Fibroblast of lung (primary cell): Measurements from ENCODE around the gene CCNG2. TPM values are rescaled to one million over a fixed set of nuclear protein-coding genes. Genes with fewer than 3 reads are reported as not detected.

Experiments
- DNase-seq, 2 donors: peaks; one replicate each; pipeline versions ENCODE4 v3.0.0 to v3.0.0-alpha.2; 2010; ENCODE audit warnings: low read depth in 2 of 2
- H2AFZ ChIP-seq: 2 replicates; pipeline ENCODE4 v1.5.1; 2012; ENCODE audit warnings: low read length, control low read depth, inconsistent platforms
- H3K27ac ChIP-seq: 2 replicates; pipeline ENCODE4 v1.5.1; 2011; ENCODE audit warnings: low read length, control low read depth; ENCODE audit not compliant: insufficient read depth
- H3K27me3 ChIP-seq: 2 replicates; pipeline ENCODE4 v1.5.1; 2011; ENCODE audit warnings: mild to moderate bottlenecking, low read length; ENCODE audit not compliant: control insufficient read depth, insufficient read depth
- H3K36me3 ChIP-seq: 2 replicates; pipeline ENCODE4 v1.5.1; 2011; ENCODE audit warnings: low read length; ENCODE audit not compliant: control insufficient read depth, insufficient read depth
- H3K4me1 ChIP-seq: 2 replicates; pipeline ENCODE4 v1.5.1; 2011; ENCODE audit warnings: low read length; ENCODE audit not compliant: control insufficient read depth, insufficient read depth; ENCODE audit errors: extremely low read depth
- H3K4me2 ChIP-seq: 2 replicates; pipeline ENCODE4 v1.5.1; 2011; ENCODE audit warnings: low read length, control low read depth; ENCODE audit not compliant: insufficient read depth; ENCODE audit errors: extremely low read depth
- H3K4me3 ChIP-seq, 4 experiments: fragments of 200-600 bp in 1 of 4; sonication (generic) in 1 of 4; replicated peaks in 1 of 4; 2 replicates each; pipeline ENCODE4 v1.5.1; 2011 to 2016; ENCODE audit warnings: low read length in 4 of 4, low read depth in 3 of 4, mild to moderate bottlenecking in 3 of 4, control low read depth in 2 of 4, inconsistent platforms in 1 of 4, mixed read lengths in 1 of 4; ENCODE audit not compliant: insufficient read depth in 1 of 4; ENCODE audit errors: control extremely low read depth in 1 of 4
- H3K79me2 ChIP-seq: 2 replicates; pipeline ENCODE4 v1.5.1; 2012; ENCODE audit warnings: mild to moderate bottlenecking, low read length, inconsistent platforms; ENCODE audit not compliant: control insufficient read depth, insufficient read depth
- H3K9ac ChIP-seq: 2 replicates; pipeline ENCODE4 v1.5.1; 2011; ENCODE audit warnings: mild to moderate bottlenecking, low read length, control low read depth; ENCODE audit not compliant: insufficient read depth
- H3K9me3 ChIP-seq: 2 replicates; pipeline ENCODE4 v1.5.1; 2012; ENCODE audit warnings: low read depth, low read length; ENCODE audit not compliant: control insufficient read depth, insufficient read depth
- H4K20me1 ChIP-seq: 2 replicates; pipeline ENCODE4 v1.5.1; 2011; ENCODE audit warnings: low read length; ENCODE audit not compliant: control insufficient read depth, insufficient read depth; ENCODE audit errors: extremely low read depth
- CTCF ChIP-seq, 2 donors: IDR thresholded peaks in 1 of 2; conservative IDR thresholded peaks in 1 of 2; 1 replicate in 1 of 2; 2 replicates in 1 of 2; pipeline ENCODE4 v1.5.1; 2011 to 2012; ENCODE audit warnings: low read length in 2 of 2, control low read depth in 1 of 2, inconsistent platforms in 1 of 2, low read depth in 1 of 2, mild to moderate bottlenecking in 1 of 2
- EZH2 ChIP-seq: IDR thresholded peaks from 2 replicates; pipeline ENCODE4 v1.5.1; 2012; ENCODE audit warnings: low read length, control low read depth, mild to moderate bottlenecking; ENCODE audit errors: missing control alignments
- polyA plus RNA-seq, 2 donors: library from polyadenylated mRNA; depleted of rRNA in 1 of 2; stranded (reverse) in 1 of 2; unstranded in 1 of 2; fragments of >200 nt; gene quantifications; 2 replicates each; pipeline ENCODE4 v1.2.1, GENCODE V29; 2011 to 2012; ENCODE audit warnings: missing spikeins in 1 of 2
- total RNA-seq: library from RNA; depleted of rRNA; stranded (reverse); fragments of >200 nt; gene quantifications from 2 replicates; pipeline ENCODE4 v1.2.1, GENCODE V29; 2014

CCNG2 gene
- total and polyA plus RNA-seq, 2 donors (not counting 1 experiment from before 2014, with no cell fraction given), result 20.1 to 30.3 TPM

GRCh38 chr4:77148078-77148477 lies 8.9 kb upstream of the CCNG2 start:
- no peak overlapping the region for H3K4me2 ChIP-seq
- peak in 1 of 2 donors; percentile 25 for DNase-seq
- no peak overlapping the region for H3K9ac ChIP-seq
- H3K4me3 ChIP-seq, result no peak overlapping the region
- no peaks in the 10 kb centered on the region for H3K9me3 ChIP-seq
- H3K79me2 ChIP-seq, result no peaks in the 10 kb centered on the region
- no peaks in the 10 kb centered on the region for H3K4me1 ChIP-seq
- H3K36me3 ChIP-seq, result no peaks in the 10 kb centered on the region
- peaks cover 6% of the 10 kb centered on the region for H3K27me3 ChIP-seq
- no peak overlapping the region for H3K27ac ChIP-seq
- no peaks in the 10 kb centered on the region for H4K20me1 ChIP-seq
- TF ChIP-seq EZH2, result no peak
- no peak for TF ChIP-seq CTCF (conservative IDR thresholded peaks at IDR 0.05 in 1 of 2, IDR thresholded peaks at IDR 0.05 in 1 of 2; ENCODE audit: low read depth in 1 of 2, low read length in 2 of 2)
- H2AFZ ChIP-seq, result no peak overlapping the region

GRCh38 chr4:77149789-77150188 lies 7.2 kb upstream of the CCNG2 start:
- Histone ChIP-seq H3K4me2 (no peak overlapping the region), H3K4me1 (no peaks in the 10 kb centered on the region), H3K27ac (no peak overlapping the region), H3K9ac (no peak overlapping the region), H3K27me3 (peaks cover 6% of the 10 kb centered on the region), H4K20me1 (no peaks in the 10 kb centered on the region), H3K9me3 (no peaks in the 10 kb centered on the region), H2AFZ (no peak overlapping the region), H3K4me3 (no peak overlapping the region), H3K36me3 (no peaks in the 10 kb centered on the region), H3K79me2 (no peaks in the 10 kb centered on the region)
- no peak for DNase-seq
- TF ChIP-seq CTCF (conservative IDR thresholded peaks at IDR 0.05 in 1 of 2, IDR thresholded peaks at IDR 0.05 in 1 of 2; ENCODE audit: low read depth in 1 of 2, low read length in 2 of 2), result no peak
- TF ChIP-seq EZH2, result no peak

GRCh38 chr4:77151241-77151640 lies 5.8 kb upstream of the CCNG2 start:
- H3K9ac ChIP-seq, result no peak overlapping the region
- H3K9me3 ChIP-seq, result no peaks in the 10 kb centered on the region
- H3K4me3 ChIP-seq, result no peak overlapping the region
- DNase-seq, result no peak
- no peak overlapping the region for H2AFZ ChIP-seq
- H4K20me1 ChIP-seq, result no peaks in the 10 kb centered on the region
- TF ChIP-seq EZH2 (no peak), CTCF (conservative IDR thresholded peaks at IDR 0.05 in 1 of 2, IDR thresholded peaks at IDR 0.05 in 1 of 2; ENCODE audit: low read depth in 1 of 2, low read length in 2 of 2) (no peak)
- no peaks in the 10 kb centered on the region for H3K79me2 ChIP-seq
- H3K4me2 ChIP-seq, result no peak overlapping the region
- H3K27ac ChIP-seq, result no peak overlapping the region
- no peaks in the 10 kb centered on the region for H3K36me3 ChIP-seq
- H3K27me3 ChIP-seq, result peaks cover 6% of the 10 kb centered on the region
- no peaks in the 10 kb centered on the region for H3K4me1 ChIP-seq
